ENCODE measurements around the gene CALY.
"Not testable (repeated sequence)": the region's sequence is repeated elsewhere in the genome, so short reads cannot be mapped to it uniquely, and the experiment has no call there.

- TF ChIP-seq CTCF (conservative IDR thresholded peaks at IDR 0.05; ENCODE audit: low read length); EZH2phosphoT487 (IDR thresholded peaks at IDR 0.05; ENCODE audit: borderline replicate concordance): not testable (repeated sequence)
Measured at GRCh38 chr10:133320852-133321422, 15.8 kb downstream of the CALY start.

Measured in Loucy (cell line).